HEK293T (cell line): ENCODE measurements around the gene CDH5.
"Not testable (repeated sequence)": the region's sequence is repeated elsewhere in the genome, so short reads cannot be mapped to it uniquely, and the experiment has no call there.

Experiments
- CTCF ChIA-PET: fragments of 350-600 bp; formaldehyde crosslinking; extraction: SDS; loops from one replicate; lab custom pipeline; 2021; ENCODE audit warnings: antibody characterized with exemption, inconsistent platforms; lab: Yijun Ruan, JAX
- POLR2A ChIA-PET: fragments of 350-600 bp; formaldehyde crosslinking; extraction: SDS; loops from one replicate; lab custom pipeline; 2020; ENCODE audit warnings: antibody characterized with exemption, inconsistent platforms; lab: Yijun Ruan, JAX
- DNase-seq: peaks from one replicate; pipeline ENCODE4 v3.0.0; 2012; ENCODE audit warnings: mixed read lengths; ENCODE audit errors: extremely low spot score
- ARNT ChIP-seq: fragments of 450-650 bp; IDR thresholded peaks from 2 replicates; pipeline ENCODE4 v1.6.1; 2017; ENCODE audit warnings: mild to moderate bottlenecking
- BHLHE40 ChIP-seq: fragments of 450-650 bp; IDR thresholded peaks from 2 replicates; pipeline ENCODE4 v1.6.1; 2016; ENCODE audit warnings: mild to moderate bottlenecking, moderate library complexity, borderline replicate concordance
- CTBP1 ChIP-seq: fragments of 450-650 bp; IDR thresholded peaks from 2 replicates; pipeline ENCODE4 v1.6.1; 2016; ENCODE audit warnings: borderline replicate concordance
- ELF4 ChIP-seq: fragments of 450-650 bp; IDR thresholded peaks from 2 replicates; pipeline ENCODE4 v1.6.1; 2017; ENCODE audit warnings: antibody characterized with exemption
- FOXA1 ChIP-seq: fragments of 450-650 bp; IDR thresholded peaks from 2 replicates; pipeline ENCODE4 v1.6.1; 2016; ENCODE audit warnings: mild to moderate bottlenecking
- FOXK2 ChIP-seq: fragments of 450-650 bp; IDR thresholded peaks from 2 replicates; pipeline ENCODE4 v1.6.1; 2016; ENCODE audit warnings: mild to moderate bottlenecking
- FOXM1 ChIP-seq: fragments of 450-650 bp; IDR thresholded peaks from 2 replicates; pipeline ENCODE4 v1.6.1; 2017; ENCODE audit warnings: mild to moderate bottlenecking, borderline replicate concordance
- HDGF ChIP-seq: fragments of 450-650 bp; IDR thresholded peaks from 2 replicates; pipeline ENCODE4 v1.6.1; 2017; ENCODE audit warnings: antibody characterized with exemption, borderline replicate concordance
- L3MBTL2 ChIP-seq: fragments of 450-650 bp; conservative IDR thresholded peaks from 2 replicates; pipeline ENCODE4 v1.6.1; 2016; ENCODE audit warnings: mild to moderate bottlenecking
- LEF1 ChIP-seq: fragments of 450-650 bp; IDR thresholded peaks from 2 replicates; pipeline ENCODE4 v1.6.1; 2017; ENCODE audit warnings: mild to moderate bottlenecking, borderline replicate concordance
- NFRKB ChIP-seq: fragments of 450-650 bp; IDR thresholded peaks from 2 replicates; pipeline ENCODE4 v1.6.1; 2016; ENCODE audit warnings: mild to moderate bottlenecking, moderate library complexity
- SP1 ChIP-seq: fragments of 450-650 bp; IDR thresholded peaks from 2 replicates; pipeline ENCODE4 v1.6.1; 2017
- SUZ12 ChIP-seq: fragments of 450-650 bp; IDR thresholded peaks from 2 replicates; pipeline ENCODE4 v1.6.1; 2016; ENCODE audit warnings: mild to moderate bottlenecking
- TARDBP ChIP-seq: fragments of 450-650 bp; IDR thresholded peaks from 2 replicates; pipeline ENCODE4 v1.6.1; 2016
- ZNF384 ChIP-seq: fragments of 450-650 bp; IDR thresholded peaks from 2 replicates; pipeline ENCODE4 v1.6.1; 2016
- TF ChIP-seq, protein P1 (sequence below): fragments of 450-650 bp; IDR thresholded peaks from 2 replicates; pipeline ENCODE4 v1.6.1; 2016

The CDH5 gene

DNA sequence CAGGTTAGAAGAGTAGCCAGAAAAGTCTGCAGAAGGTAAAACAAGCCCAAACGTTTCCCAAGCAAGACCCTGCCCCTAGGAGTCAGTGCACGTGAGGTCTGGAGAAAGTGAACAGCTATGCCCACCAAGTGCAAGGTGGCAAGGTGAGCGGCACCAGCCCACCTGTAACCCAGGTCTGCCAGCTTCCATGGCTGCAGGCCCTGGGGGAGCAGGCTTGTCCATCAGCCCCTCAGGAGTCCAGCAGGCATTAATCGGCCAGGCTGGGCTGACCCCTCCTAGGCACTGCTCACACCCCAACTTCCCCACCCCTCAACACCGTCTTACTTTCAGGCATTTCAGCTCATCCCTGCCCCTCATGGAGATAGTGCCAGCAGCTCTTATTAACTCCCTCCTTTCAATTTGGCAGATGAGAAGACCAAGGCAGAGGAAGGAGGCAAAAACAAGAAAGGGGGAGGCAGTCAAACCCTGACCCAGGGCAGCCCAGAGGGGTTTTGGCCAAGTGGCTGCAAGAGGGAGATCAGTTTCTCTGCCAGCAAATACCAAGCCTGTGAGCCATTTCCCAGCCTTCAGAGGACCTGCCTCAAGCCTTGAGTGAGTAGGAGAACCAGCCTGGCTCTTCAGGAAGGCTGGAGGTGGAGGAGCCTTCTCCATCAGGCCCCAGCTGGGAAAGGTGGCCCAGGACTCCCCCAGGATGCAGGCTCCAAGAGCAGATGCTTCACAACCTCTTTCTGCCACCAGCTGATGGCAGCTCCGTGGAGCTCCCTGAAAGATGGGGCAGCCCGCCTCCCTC is 75.3 kb downstream of the CDH5 start:
- no peak for DNase-seq
- CTCF ChIA-PET: no interaction called here
- TF ChIP-seq FOXK2 (no peak), ZNF384 (no peak), SUZ12 (no peak), CTBP1 (no peak), FOXA1 (no peak)
- POLR2A ChIA-PET: no interaction called here

DNA sequence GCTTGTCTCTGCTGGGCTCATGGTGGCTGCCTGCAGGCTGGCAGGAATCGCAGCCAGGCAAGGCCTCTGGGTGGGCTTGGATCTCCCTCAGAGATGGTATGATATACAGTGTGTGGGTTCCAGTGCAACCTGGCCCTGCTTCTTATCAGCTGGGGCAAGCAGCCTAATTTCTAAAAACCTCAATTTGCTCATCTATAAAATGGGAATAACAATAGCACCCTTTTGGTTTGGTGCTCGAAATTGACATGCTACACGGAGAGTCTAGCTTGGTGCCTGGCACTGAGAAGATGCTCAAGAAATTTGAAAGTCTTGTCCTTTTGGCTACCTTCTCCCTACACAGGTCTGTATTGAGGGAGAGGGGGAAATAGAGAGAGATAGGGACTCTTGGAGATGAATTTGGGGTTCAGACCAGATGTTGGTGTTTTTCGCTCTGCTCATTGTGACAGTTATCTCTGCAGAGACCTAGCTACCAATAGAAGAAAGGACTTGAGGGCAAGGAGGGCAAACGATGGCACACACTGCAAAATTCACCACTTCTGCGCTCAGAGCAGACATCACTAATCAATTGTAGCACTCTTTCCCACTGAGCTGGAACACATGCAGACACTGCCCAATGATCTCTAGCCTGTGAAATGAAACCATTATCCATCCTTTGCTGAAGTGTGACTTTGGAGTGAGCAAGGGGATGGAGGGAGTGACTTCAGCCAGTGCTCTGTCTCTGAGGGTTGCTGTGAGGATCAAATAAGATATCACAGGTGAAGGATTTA is 76.2 kb downstream of the CDH5 start:
- DNase-seq: no peak
- ChIA-PET POLR2A (no interaction called here), CTCF (interaction anchor here (0.7 kb wide), 1 partner anchor 17 kb away, joined by 3 read pairs; no protein-coding TSS in a partner anchor)
- TF ChIP-seq CTBP1: no peak
- TF ChIP-seq SP1: no peak
- no peak for TF ChIP-seq ARNT
- TF ChIP-seq SUZ12: no peak
- TF ChIP-seq TARDBP: no peak
- TF ChIP-seq, protein P1, sequence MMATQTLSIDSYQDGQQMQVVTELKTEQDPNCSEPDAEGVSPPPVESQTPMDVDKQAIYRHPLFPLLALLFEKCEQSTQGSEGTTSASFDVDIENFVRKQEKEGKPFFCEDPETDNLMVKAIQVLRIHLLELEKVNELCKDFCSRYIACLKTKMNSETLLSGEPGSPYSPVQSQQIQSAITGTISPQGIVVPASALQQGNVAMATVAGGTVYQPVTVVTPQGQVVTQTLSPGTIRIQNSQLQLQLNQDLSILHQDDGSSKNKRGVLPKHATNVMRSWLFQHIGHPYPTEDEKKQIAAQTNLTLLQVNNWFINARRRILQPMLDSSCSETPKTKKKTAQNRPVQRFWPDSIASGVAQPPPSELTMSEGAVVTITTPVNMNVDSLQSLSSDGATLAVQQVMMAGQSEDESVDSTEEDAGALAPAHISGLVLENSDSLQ: no peak

DNA sequence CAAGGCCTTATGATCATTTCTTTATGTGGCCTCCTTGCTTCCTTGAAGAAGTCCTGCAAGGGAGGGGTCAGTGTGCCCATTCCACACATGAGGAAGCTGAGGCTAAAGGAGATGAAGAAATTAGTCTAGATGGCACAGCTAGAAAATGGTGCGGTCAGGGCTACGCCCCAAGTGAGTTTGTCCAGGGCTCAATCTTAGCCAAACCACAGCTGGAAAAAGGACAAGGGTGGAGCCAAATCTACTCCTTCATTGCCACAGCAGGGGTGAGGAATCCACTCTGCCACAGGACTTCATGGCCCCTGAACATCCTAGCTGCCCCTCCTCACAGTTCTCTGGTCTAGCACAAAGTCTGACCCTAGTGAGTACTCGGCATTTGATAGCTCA is 76.8 kb downstream of the CDH5 start:
- CTCF ChIA-PET: interaction anchor here (0.6 to 0.7 kb wide), 2 partner anchors 18 to 295 kb away, joined by 3 read pairs; no protein-coding TSS in a partner anchor

DNA sequence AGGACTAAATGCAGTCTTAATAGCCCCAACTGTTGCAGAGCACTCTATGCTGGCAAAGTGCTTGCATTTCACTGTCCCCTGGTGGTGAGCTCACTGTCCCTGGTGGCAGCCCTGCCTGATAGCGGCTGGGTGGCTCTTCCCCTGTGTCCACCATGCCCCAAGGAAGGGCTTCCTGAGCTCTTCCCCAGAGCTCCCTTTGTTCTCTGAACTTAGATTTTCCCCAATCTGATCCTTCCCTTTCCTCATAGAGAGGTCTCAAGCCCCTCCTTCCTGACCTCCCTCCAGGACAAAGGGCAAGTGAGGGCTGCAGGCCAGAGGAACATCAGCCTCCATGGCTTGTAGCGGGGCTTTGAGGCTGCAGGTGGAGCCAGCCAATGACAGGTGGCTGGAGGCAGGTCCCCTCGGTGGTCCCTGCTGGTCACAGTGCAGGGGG is 77.6 kb downstream of the CDH5 start:
- DNase-seq: no peak
- ChIA-PET CTCF (interaction anchor here (0.6 to 0.7 kb wide), 2 partner anchors 9 to 294 kb away, joined by 3 read pairs; no protein-coding TSS in a partner anchor), POLR2A (no interaction called here)
- no peak for TF ChIP-seq ZNF384
- TF ChIP-seq ELF4: no peak
- no peak for TF ChIP-seq CTBP1
- no peak for TF ChIP-seq LEF1
- no peak for TF ChIP-seq BHLHE40
- TF ChIP-seq SP1: no peak
- TF ChIP-seq FOXA1: no peak
- TF ChIP-seq TARDBP: no peak
- no peak for TF ChIP-seq HDGF
- TF ChIP-seq NFRKB: no peak

More for the DNA sequence above, 76.8 kb downstream of the CDH5 start:
- no peak for DNase-seq
- POLR2A ChIA-PET: no interaction called here
- TF ChIP-seq CTBP1: no peak
- no peak for TF ChIP-seq SUZ12
- TF ChIP-seq, protein P1: no peak
- no peak for TF ChIP-seq TARDBP
- TF ChIP-seq ELF4: no peak
- TF ChIP-seq HDGF: no peak
- no peak for TF ChIP-seq BHLHE40
- TF ChIP-seq ARNT: no peak
- TF ChIP-seq FOXA1: no peak
- no peak for TF ChIP-seq NFRKB
- no peak for TF ChIP-seq L3MBTL2
- no peak for TF ChIP-seq ZNF384
- TF ChIP-seq LEF1: no peak
- TF ChIP-seq SP1: no peak

DNA sequence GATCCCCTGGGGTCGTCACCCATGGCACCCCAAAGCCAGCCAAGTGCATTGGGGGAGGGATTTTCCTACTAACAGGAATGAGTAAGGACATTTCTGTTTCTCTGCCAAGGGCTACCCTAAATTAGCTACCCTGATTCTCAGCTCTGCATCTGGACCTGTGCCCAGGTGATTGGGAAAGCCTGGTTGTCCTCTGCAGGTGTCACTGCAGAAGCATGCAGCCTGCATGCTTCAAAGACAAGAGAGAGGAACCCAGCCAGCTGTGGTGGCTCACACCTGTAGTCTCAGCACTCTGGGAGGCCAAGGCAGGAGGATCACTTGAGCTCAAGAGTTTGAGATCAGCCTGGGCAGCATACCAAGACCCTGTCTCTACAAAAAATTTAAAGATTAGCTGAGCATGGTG is 80.2 kb downstream of the CDH5 start:
- ChIA-PET CTCF (no interaction called here), POLR2A (no interaction called here)
- DNase-seq: no peak
- TF ChIP-seq FOXM1 (no peak), NFRKB (no peak), L3MBTL2 (no peak), TARDBP (no peak), FOXA1 (no peak), HDGF (no peak), ELF4 (no peak), LEF1 (no peak), ARNT (no peak)

DNA sequence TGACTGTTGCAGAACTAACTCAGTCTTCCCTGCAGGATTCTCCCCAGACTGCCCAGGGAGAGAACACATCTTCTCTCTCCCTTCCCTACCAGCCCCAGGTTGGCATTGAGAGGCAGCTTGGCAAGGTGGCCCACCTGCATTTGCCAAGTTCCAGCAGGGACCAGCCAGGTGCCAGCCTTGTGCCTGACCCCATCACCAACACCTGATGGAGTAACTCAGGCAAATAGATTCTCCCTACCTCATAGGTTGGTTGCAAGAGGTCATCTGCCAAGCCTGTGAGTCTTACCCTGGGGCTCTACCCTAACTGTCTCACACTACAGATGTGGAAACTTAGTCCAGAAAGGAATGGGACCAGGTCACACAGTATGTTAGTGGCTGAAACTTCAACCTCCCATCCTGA is 81.0 kb downstream of the CDH5 start:
- CTCF ChIA-PET: no interaction called here
- POLR2A ChIA-PET: no interaction called here
- no peak for TF ChIP-seq CTBP1
- no peak for TF ChIP-seq LEF1
- no peak for DNase-seq

DNA sequence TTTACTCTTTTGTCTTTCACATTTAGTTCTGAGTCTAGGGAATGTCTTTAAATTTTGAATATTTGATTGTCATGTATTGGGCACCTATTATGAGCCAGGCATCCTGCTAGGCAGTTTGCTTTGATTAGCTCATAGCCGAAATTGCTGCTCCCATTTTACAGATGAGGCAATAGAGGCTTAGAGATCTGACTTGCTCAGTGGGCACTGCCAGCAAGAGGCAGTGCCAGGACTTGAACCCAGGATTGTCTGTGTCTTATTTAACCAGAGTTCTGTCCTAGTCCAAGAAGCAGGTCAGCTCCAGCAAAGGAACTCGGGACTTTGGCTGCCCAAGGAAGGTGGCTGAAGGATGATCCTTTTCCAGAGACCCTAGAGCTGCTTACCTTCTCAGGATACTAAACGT is 85.1 kb downstream of the CDH5 start:
- ChIA-PET CTCF (interaction anchor here (1.2 kb wide), 1 partner anchor 22 kb away, joined by 3 read pairs; no protein-coding TSS in a partner anchor), POLR2A (no interaction called here)
- TF ChIP-seq FOXM1 (no peak), L3MBTL2 (no peak), SUZ12 (no peak), ELF4 (no peak), HDGF (no peak), FOXA1 (no peak), ZNF384 (no peak), LEF1 (no peak), SP1 (no peak), FOXK2 (no peak), CTBP1 (no peak), ARNT (no peak), NFRKB (no peak), BHLHE40 (no peak), TARDBP (no peak)
- TF ChIP-seq, protein P1: no peak
- DNase-seq: no peak

DNA sequence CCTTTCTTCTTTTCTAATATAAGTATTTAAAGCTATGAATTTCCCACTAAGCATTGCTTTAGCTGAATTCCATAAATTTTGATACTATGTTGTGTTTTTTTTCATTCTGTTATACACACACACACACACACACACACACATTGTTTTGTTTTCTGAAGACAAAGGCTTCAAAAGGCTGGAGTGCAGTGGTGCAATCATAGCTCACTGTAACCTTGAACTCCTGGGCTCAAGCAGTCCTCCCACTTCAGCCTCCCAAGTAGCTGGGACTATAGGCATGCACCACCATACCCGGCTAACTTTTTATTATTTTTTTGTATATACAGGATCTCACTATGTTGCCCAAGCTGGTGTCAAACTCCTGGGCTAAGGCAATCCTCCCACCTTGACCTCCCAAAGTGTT is 86.7 kb downstream of the CDH5 start:
- POLR2A ChIA-PET, DNase-seq: not testable (repeated sequence)
- CTCF ChIA-PET: interaction anchor here (0.7 kb wide), 1 partner anchor 37 kb away, joined by 3 read pairs; no protein-coding TSS in a partner anchor
